GM20431 (cell line): ENCODE data around the gene ADAM29.
"Not testable (repeated sequence)": the region's sequence is repeated elsewhere in the genome, so short reads cannot be mapped to it uniquely, and the experiment has no call there.

Experiments used
- in situ Hi-C: fragments of 300-500 bp; cut with MseI, MboI; formaldehyde crosslinking; loops from one replicate; pipeline ENCODE4 v1.15.0; 2020; ENCODE audit warnings: low sequenced_read_pairs; ENCODE audit not compliant: unreplicated experiment

Gene ADAM29

DNA sequence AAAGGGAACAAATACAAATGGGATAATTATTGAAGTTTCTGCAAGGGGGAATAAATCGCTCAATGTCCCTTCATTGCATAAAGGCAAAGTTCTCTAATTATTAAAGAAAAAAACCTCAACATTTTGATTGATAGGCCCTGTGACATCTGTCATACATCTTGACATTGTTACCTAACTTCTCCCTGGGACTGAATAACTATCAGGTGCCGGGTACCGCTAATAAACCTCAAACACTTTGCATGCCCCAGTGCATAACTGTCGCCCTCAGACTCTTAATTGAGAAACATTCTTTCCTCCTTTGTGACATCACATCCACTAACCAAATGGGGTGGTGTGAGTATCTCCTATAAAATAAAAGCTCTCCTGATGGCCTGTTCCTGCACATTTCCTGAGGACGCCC lies at the start of gene ADAM29:
TSS of gene ADAM29 (plus strand) at position 301 of the 400 bp plus-strand sequence. CDS start 57,168 bp downstream, outside the sequence.
- in situ Hi-C loops: no loop called here

- in situ Hi-C loops: no loop called here
These were observed 48.8 kb upstream of the ADAM29 start for GRCh38 chr4:174869339-174869738.

DNA sequence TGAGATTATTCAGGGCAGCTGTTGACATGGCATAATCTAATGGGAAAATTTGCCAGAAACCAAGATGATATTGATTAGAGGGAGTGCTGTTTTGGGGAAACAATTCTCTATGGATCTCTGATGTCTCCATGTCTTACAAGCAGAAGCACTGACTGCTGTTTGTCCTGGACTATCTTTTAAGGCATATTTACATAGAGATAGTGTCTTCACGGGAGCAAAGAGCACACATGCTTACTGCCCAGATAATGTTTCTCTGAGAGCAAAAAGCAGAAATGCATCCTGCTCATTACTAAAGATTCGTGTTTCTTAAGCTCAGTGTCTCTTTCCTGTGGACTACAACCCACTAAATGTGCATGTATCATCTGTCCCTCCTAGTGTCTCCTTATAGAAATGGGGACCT lies 47.8 kb upstream of the ADAM29 start:
- in situ Hi-C loops: no loop called here

GRCh38 chr4:174871407-174871806 lies 46.8 kb upstream of the ADAM29 start:
- in situ Hi-C loops: no loop called here

DNA sequence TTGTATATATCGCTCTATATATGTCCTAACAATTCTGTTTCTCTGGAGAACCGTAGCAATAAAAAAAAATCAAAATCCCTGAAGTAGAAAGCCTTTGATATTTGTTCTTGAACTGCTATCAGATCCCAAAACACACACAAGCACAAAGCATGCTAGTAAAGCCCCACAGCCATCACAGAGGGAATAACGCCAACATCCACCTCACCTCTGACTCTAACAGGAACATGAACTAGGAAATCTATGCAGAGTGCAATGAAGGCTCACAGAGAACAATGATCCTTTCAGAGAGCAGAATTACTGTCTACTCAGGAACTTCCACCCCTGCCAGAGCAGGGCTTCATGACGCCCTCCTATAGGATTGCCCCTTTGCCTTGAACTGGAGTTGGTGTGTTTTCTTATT lies 45.0 kb upstream of the ADAM29 start:
- in situ Hi-C loops: not testable (repeated sequence)

- in situ Hi-C loops: no loop called here
These were observed 44.2 kb upstream of the ADAM29 start for GRCh38 chr4:174873931-174874330.

- in situ Hi-C loops: no loop called here
These were observed 43.3 kb upstream of the ADAM29 start for GRCh38 chr4:174874898-174875297.

- in situ Hi-C loops: no loop called here
These were observed 38.2 kb upstream of the ADAM29 start for GRCh38 chr4:174880001-174880400.

DNA sequence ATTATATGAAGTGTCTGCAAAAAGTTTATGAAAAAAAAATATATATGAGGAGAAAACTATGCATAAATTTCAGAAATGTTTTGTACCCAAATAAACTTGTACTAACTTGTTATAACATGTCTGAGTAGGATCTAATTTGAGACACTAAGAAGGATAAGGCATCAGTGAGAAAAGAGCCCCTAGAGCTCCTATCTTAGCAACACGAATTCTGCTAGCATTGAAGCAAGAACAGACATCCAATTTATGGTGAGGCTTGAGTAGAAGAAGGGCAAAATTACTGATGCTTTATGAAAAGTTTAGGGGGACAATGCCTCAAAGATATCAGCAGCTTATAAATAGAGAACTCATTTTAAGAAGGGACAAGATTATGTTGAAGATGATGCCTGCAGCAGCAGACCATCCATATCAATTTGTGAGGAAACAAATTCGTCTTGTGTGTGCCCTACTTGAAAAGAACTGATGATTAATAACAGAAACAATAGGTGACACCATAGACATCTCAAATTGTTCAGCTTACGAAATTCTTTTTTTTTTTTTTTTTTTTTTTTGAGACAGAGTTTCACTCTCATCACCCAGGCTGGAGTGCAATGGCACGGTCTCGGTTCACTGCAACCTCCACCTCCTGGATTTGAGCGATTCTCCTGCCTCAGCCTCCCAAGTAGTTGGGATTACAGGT lies 35.7 kb upstream of the ADAM29 start:
- in situ Hi-C loops: no loop called here

DNA sequence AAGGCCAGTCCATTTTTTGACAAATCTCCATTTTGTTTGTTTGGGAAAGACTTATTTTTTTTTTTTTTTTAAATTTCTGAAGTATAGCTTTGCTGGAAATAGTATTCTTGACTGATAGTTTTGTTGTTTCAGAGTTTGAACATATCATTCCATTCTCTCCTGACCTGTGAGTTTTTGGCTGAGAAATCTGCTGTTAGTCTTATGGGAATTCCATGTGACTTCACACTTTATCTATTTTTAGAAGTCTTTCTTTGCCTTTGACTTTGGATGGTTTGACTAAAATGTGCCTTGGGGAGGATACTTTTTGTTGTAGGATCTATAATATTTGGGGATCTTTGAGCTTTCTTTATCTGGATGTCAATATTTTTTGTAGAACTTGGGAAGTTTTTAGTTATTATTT lies 10.7 kb upstream of the ADAM29 start:
- in situ Hi-C loops: no loop called here

DNA sequence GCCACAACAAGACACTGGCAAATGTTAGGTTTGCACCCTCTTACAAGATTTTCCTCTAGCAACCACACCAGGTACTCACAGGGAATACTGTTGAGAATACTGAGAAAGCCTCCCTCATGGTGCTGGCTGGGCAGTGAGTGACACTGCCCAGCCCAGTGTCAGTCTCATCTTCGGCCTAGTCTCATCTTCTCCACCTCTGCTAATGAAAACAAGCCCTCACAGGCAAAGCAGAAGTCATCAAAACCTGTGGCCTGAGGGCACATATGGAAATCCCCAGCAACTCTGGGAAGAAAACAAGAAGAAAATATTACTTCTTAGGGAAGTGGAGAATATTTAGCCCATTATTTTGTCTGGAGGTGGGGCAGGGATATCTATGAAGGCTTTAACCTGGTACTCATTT lies 7.9 kb upstream of the ADAM29 start:
- in situ Hi-C loops: no loop called here

- in situ Hi-C loops: no loop called here
These were observed 5.1 kb upstream of the ADAM29 start for GRCh38 chr4:174912919-174913543.

DNA sequence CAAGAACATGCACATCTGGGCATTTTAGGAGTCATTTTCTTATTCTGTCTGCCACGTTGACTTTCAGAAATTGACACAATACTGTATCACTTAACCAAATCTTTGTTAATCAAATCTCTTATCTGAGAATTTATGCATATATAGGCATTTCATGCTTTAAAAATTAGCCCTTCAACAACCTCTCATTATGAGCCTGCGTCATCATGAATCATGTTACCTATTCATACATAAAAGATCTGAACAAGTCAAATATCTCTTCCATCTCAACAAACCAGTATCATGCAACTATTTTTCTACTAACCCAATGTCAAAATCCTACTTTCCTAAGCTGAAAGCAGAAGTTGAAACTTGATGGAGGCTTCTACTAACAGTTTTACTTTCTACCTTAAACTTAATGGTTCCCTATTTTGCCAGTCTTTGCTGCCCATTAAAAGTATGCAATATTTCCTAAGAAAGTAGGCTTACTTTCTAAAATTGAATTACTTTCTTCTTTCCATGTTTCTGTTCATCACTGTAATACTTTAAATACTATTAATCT lies 1.8 kb downstream of the ADAM29 start:
- in situ Hi-C loops: no loop called here

DNA sequence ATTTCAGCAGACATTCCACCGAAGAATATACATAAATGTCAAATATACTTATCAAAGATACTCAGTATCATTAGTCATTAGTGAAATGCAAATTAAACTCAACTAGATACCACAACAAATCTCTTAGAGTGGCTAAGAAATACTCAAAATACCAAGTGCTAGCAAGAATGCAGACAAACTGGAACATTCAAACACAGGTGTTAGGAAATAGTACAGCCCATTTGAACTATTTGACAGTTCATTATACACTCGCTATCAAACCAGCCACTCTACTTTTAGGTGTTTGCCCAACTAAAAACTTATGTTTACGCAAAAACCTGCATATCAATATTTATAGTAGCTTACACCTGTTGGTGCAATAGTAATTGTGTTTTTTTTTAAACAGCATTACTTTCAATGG lies 8.8 kb downstream of the ADAM29 start:
- in situ Hi-C loops: no loop called here

DNA sequence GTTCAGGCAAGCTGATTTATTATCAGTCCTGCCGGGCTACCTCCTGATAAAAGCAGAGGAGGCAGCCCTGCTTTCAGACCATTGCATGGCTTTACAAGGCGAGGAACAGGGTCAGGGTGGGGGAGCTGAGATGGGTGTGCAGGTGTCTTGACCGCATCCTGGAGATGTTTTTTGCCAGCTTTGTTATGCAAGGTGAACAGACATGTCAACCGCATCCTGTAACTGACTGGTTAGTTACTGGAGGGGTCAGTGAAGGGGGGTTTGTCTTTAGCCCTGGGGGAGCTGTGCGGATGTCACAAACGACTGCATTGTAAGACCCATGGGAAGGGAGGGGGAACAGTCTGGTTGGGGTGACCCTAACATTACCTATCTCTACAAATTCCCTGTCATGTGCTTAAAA lies 10.0 kb downstream of the ADAM29 start:
- in situ Hi-C loops: no loop called here

DNA sequence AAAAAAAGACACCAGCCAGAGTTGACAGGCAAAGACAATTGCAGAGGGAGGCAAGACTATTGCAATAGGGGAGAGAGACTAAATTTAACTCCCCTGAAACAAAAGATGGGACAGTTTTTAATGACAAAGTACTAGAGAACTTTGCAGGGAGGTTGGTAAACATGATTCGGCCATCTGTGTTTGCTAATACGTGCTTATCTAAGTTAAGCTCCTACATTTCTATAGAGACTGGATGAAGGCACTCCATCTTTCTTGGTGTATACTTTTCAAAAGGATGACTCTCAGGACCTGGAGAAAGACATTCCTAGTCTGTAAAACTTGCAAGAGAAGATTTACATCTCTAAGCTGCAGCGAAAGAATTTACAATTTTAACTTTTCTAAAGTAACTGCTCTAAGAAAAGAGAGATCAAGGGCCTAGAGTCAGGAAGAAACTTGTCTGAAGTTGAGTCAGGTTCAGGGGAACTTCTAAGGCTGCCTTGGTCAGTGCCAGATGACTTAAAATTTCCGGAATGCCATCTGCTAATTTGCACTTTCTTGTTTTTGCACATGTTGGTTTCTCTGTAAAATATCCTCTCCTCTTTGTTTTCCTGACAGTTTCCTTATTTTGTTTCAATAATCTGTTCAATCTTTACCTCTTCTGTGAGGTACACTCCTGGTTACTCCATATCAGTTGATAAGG lies 10.6 kb downstream of the ADAM29 start:
- in situ Hi-C loops: no loop called here

- in situ Hi-C loops: no loop called here
These were observed 11.2 kb downstream of the ADAM29 start for GRCh38 chr4:174929346-174929745.

DNA sequence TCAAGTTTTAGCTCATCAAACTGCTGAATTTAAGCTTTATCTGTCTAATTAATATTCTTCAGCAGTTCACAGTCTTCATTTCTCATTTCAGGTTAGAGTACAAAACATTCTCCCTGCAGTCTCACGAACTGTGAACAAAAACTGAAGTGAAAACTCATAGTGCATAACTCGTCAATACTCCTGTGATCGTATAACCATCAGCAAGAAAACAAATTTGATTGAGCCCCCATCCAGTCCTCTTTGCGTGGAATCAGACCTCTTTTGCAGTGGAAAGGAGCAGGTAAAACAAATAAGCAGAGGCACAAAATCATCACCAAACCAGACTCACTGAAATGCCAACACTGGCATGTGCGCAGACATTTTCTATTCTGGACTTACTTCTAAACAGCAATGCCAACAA lies 12.7 kb downstream of the ADAM29 start:
- in situ Hi-C loops: no loop called here

- in situ Hi-C loops: no loop called here
These were observed 14.9 kb downstream of the ADAM29 start for GRCh38 chr4:174933083-174933482.

DNA sequence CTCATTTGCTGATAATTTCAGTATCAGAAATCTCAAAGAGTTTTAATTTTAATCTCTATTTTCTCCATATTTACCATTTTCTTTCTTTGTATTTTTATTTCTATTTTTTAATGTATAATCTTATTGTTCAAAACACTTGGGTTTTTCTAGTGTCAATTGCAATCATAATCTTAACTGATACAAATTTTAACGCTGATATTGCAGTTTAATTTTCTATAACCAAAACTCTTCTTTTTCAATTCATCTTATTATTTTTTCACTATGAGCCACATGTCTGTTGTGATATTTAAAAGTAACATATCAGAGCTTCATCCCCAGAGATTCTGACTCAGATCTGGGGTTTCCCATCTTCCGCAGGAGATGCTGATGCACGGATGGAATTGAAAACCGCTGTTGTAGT lies 16.2 kb downstream of the ADAM29 start:
- in situ Hi-C loops: no loop called here

- in situ Hi-C loops: no loop called here
These were observed 17.4 kb downstream of the ADAM29 start for GRCh38 chr4:174935607-174936006.
